ENCODE data around the gene STX17.
"Not testable (repeated sequence)": the region's sequence is repeated elsewhere in the genome, so short reads cannot be mapped to it uniquely, and the experiment has no call there.

Gene STX17

GRCh38 chr9:99906403-99907207 lies at the start of gene STX17:
Gene STX17, plus strand, starts transcription at chr9:99906654. Its CDS starts 8,586 bp downstream, at chr9:99915240.
- peak within 1 kb of the TSS; percentile 87 for H3K4me3 ChIP-seq (ENCODE audit: low read length)
- no peak for TF ChIP-seq CTCF (conservative IDR thresholded peaks at IDR 0.05; ENCODE audit: low read depth, low read length)
- DNase-seq (ENCODE audit: low read depth): no peak

GRCh38 chr9:99857576-99857975 lies 48.9 kb upstream of the STX17 start:
- H3K4me3 ChIP-seq (ENCODE audit: low read length); DNase-seq (ENCODE audit: low read depth): not testable (repeated sequence)

- DNase-seq (ENCODE audit: low read depth): no peak
- no peak for TF ChIP-seq CTCF (conservative IDR thresholded peaks at IDR 0.05; ENCODE audit: low read depth, low read length)
- no peak overlapping the region for H3K4me3 ChIP-seq (ENCODE audit: low read length)
Observed at GRCh38 chr9:99858087-99858486, 48.4 kb upstream of the STX17 start.

GRCh38 chr9:99859243-99859980 lies 47.0 kb upstream of the STX17 start:
- no peak overlapping the region for H3K4me3 ChIP-seq (ENCODE audit: low read length)
- TF ChIP-seq CTCF (conservative IDR thresholded peaks at IDR 0.05; ENCODE audit: low read depth, low read length): no peak
- DNase-seq (ENCODE audit: low read depth): no peak

GRCh38 chr9:99860266-99860665 lies 46.2 kb upstream of the STX17 start:
- TF ChIP-seq CTCF (conservative IDR thresholded peaks at IDR 0.05; ENCODE audit: low read depth, low read length): no peak
- no peak for DNase-seq (ENCODE audit: low read depth)
- no peak overlapping the region for H3K4me3 ChIP-seq (ENCODE audit: low read length)

- no peak for DNase-seq (ENCODE audit: low read depth)
- H3K4me3 ChIP-seq (ENCODE audit: low read length): no peak overlapping the region
- no peak for TF ChIP-seq CTCF (conservative IDR thresholded peaks at IDR 0.05; ENCODE audit: low read depth, low read length)
Observed at GRCh38 chr9:99863955-99864354, 42.5 kb upstream of the STX17 start.

GRCh38 chr9:99866398-99866797 lies 40.1 kb upstream of the STX17 start:
- H3K4me3 ChIP-seq (ENCODE audit: low read length): no peak overlapping the region
- TF ChIP-seq CTCF (conservative IDR thresholded peaks at IDR 0.05; ENCODE audit: low read depth, low read length): no peak
- DNase-seq (ENCODE audit: low read depth): no peak

Measured in retinal pigment epithelial cell (primary cell).